GM21825 (cell line): ENCODE results near the gene TRAPPC11.

ENCODE experiments used
- ATAC-seq: cut with Tn5 transposase; IDR thresholded peaks from one replicate; pipeline ENCODE4 v1.9.1; 2021; ENCODE audit warnings: mild to moderate bottlenecking, moderate library complexity; ENCODE audit not compliant: unreplicated experiment

The TRAPPC11 gene

DNA sequence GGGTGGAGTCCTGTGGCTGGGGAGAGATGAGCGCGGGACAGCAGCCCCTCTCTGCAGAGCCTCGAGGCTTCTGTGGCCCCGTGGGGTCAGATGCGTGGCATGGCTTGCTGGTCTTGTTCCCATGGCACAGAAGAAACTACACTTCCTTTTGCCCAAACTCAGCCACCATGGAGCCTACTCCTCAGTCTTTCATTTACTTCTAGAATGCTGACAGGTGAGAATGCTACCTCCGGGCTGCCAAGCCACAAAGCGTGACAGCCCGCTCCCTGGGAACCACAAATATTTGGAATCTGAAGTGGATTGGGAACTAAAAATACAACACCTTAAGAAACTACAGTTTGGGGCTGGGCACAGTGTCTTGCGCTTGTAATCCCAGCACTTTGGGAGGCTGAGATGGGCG is 98.0 kb downstream of the TRAPPC11 start:
- no peak for ATAC-seq

DNA sequence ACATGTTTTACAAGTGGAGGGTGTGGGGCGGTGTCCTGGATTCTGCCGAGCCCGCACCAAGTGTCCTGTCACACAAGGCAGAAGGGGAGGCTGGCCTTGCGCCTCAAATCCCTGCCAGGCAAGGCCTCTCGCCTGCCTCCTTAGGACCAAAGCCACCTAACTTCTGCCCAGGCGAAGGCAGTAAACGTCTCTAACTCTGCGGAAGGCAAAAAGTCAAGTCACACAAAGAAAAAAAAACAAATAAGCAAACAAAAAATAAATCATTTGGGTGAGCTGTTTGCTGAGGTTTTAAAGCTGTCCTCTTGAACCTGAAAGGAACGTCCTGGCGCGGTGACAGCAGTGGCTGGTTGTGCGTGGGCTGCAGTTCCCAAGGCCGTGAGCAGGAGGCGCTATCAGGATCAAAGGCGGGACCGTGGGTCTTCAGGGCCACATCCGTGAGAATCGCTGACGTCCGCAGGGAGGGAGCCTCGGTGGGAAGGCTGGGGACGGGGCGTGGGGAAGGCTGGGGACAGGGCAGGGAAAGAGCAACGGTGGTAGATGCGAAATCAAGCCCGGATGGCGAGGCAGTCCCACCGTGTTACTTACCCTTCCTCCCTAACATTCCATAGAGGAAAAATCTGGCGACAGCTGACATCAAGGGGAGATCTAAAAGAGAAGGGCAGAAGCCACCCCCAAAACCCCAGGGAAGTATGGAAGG is 99.1 kb downstream of the TRAPPC11 start:
- no peak for ATAC-seq

DNA sequence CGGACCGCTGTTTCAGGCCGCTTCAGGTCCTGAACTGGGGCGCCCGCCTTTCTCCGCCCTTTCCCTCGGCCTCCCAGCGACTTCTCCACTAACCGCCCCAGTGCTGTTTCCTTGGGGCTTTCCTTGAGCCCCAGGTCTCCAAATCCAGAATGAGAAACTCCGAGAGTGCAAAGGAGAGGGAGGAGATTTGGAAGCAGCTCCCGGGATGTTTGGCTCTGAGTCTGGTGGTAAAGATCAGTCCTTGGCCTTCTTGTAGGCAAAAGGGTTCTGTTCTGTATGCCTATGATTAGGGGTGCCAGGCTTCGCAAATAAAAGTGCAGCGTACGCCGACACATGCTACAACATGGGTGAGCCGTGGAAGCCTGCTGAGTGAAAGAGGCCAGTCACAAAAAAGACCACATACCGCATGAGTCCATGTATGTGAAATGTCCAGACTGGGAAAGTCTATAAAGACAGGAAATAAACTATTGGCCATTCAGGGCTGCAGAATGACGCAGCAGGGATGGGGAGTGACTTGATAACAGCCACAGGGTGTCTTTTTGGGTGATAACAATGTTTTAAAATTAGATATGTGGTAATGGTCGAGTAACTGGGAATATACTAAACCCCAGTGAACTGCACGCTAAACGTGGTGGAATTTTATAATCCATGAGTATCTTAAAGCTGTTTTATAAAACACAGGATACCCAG is 99.8 kb downstream of the TRAPPC11 start:
- no peak for ATAC-seq

DNA sequence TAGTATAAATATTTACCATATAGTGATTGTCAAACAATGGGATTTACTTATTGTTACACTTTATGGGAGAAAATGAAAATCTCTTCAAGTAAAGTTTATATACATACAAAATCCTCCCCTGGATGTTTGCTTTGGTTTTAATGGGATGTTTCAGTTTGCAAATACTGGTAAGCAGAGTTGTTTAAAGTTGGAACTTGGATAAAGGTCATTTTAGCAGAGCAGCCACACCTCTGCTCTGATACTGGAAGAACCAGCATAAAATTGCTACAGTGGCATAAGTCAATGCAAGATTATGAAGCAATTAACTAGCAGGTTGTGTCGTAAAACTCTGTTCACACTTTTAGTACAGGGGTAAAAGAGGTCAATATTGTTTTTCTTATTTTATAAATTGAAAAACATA is 101.2 kb downstream of the TRAPPC11 start:
- no peak for ATAC-seq
